HG02884 (cell line): ENCODE measurements around the gene SMAD4.

Source experiments
- ATAC-seq: cut with Tn5 transposase; IDR thresholded peaks from one replicate; pipeline ENCODE4 v1.9.1; 2021; ENCODE audit warnings: mild to moderate bottlenecking, moderate library complexity; ENCODE audit not compliant: unreplicated experiment

SMAD4 gene

DNA sequence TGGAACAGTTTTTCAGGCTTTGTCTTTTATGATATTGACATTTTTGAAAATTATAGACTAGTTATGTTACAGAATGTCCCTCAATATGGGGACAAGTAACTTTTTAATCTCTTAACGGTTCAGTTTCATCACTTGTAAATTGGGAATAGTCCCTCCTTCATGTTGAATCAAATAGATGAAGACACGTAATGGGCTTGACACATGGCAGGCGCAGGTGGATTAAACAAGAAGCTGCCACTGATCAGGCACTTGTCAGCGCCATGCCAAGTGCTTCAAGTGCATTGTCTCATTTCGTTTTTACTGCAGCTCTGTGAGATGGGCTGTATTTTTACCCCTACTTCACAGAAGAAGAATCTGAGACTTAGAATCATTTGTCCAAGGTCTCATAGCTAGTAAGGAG lies 9.5 kb upstream of the SMAD4 start:
- ATAC-seq: no peak

DNA sequence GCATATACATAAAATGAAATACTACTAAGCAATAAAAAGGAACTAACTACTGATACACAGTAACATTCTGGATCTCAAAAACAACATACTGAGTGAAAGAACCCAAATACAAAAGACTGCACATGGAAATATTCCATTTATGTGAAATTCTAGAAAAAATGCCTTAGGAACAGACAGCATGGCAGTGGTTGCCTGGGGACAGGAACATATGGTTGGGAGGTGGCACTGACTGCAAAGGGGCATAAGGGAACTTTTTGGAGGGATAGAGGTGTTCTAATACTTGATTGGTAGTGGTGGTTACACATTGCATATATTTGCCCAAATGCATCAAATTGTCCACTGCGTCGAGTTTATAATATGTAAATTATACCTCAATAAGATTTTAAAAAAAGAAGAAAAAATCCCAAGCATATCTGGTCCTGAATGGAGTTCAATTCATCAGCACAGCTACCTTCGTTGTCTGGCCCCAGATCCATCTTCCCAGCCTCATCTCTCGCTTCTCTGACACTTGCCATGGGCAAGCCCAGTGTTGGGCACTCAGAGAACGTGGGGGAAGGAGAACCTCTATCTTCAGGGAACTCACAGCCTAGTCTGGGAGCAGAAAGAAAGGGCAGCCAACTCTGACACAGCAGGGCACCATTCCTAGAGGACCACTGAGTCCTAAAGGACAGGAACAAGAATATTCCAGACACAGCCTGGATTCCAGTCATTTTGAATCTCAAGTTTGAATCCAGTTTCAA lies 8.6 kb upstream of the SMAD4 start:
- ATAC-seq: no peak

DNA sequence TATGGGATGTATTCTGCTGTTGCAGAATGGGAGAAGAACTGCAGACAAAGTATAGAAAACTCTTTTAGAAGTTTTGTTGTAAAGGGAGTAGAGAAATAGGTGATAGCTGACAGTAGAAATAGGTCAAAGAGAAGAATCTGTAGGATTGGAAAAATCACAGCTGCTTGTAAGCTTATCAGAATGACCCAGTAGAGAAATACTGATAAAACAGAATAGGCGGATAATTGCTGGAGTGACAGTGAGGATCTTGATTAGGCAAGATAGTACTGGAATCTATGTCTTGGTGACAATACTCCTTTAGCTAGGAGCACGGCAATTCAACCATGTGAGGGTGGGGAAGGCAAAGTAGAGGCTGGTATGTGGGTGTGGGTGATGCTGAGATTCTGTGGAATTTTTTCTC lies 4.5 kb upstream of the SMAD4 start:
- no peak for ATAC-seq

DNA sequence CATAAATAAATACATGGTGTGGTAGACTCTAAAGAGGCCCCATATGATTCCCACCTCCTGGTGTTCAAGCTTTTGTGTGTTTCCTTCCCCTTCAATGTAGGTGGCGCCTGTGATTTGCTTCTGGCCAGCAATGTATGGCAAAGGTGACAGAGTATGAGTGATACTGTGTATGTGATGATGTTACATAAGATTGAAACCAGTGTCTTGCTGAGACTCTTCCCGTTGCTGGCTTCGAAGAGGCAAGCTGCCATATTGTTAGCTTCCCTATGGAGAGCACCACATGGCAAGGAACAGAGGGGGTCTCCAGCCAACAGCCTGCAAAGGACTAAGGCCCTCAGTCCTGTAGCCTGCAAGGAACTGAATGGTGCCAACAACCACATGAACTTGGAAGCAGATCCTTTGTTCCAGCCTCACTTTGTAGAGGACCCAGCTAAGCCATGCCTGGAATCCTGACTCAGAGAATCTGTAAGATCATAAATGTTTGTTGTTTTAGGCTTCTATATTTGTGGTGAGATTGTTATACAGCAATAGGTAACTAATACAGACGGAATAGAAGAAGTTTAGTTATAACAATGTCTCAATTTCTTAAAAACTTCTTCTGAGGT lies 1.7 kb upstream of the SMAD4 start:
- ATAC-seq: peak; percentile 28

DNA sequence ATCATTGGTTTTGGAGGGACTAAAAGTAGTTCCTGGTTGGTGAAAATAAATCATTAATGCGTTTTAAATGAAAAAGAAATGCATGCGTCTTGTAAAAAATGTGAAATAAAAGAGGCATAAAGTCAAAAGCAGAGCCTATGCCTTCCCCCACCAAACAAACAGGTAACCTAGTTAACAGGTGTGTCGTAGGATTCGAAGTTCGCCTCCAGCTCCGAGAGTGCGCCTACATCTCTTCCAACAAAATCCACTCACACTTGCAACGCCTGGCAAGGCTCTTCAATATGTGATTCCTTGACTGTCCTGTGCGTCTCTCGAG lies 677 bp upstream of the SMAD4 start:
- ATAC-seq: no peak

DNA sequence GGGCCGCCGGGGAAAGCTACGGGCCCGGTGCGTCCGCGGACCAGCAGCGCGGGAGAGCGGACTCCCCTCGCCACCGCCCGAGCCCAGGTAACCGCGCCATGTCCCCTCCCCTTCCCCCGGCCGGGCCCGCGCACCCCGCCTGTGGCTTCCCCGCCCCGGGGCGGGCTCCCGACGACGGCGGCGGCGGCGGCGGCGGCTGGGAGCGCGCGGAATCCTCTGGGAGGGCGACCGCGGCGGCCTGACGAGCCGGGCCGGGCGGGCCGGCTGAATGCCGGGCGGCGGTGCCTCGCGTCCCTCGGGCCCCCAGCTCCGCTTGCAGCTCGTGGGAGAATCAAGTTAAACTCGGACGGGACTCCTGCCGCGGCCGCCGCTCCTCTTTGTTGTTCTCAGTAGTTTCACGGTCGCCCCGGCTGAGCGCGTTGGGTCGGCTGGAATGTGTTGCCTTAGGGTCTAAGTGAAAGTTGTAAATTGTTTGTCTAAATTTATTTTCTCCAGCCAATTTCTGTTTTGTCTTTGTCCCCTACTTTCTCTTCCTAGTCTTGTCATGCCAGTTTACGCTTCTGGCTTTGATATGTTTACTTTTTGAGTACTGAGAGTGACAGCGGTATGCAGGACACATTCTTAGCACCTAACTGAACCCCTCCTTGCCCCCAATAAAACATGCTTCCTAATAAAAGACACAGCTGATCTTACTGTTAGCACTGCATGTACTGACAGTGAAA lies 685 bp downstream of the SMAD4 start:
- peak; percentile 43 for ATAC-seq

DNA sequence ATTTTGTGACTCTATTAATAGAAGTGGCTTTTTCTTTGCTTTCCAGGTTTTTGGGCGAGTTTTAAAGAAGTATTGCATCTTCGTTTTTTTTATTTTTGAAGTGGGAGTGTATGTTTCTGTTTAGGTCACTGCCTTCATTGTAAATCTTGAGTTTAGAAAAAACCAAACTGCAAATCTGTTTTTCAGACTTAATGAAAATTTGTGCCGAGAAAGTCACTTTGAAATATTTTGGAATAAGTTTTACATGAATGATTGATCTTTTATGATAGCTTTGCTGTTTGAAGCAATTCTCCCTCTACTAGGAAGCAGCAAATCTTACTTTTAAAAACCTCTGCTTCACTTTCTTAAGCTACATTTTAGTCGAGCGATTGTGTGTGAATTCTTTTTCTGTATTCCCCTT lies 2.2 kb downstream of the SMAD4 start:
- ATAC-seq: no peak

DNA sequence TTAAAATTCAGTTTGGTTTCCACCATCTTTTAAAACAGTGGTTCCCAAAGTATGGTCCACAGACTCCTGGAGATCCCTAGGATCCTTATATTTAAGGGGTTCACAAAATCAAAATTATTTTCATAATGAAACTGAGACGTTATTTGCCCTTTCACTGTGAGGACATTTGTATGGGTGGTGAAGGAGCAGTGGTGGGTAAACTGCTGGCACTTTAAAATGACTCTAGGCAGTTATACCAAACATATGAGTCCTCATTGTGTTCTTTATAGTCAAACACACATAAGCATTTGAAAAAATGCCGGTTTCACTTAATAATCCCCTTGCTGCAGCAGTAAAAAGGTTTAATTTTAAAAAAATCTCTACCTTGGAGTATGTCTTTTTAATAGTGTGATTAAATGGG lies 7.2 kb downstream of the SMAD4 start:
- ATAC-seq: no peak

DNA sequence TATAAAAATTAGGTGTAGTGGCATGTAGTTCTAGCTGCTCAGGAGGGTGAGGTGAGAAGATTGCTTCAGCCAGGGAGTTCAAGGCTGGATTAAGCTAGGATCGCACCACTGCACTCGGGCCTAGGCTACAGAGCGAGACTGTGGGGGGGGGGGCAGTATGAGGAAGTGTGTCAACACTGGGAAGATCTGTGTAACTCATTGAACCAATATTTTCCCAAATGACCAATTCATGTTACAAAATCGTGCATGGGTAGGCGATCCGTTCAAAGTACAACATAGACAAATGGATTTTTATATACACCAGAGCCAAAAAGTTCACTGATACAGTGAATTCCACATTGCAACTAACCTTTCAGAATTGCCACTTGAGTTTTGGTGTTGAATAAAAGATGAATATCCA lies 8.1 kb downstream of the SMAD4 start:
- no peak for ATAC-seq

DNA sequence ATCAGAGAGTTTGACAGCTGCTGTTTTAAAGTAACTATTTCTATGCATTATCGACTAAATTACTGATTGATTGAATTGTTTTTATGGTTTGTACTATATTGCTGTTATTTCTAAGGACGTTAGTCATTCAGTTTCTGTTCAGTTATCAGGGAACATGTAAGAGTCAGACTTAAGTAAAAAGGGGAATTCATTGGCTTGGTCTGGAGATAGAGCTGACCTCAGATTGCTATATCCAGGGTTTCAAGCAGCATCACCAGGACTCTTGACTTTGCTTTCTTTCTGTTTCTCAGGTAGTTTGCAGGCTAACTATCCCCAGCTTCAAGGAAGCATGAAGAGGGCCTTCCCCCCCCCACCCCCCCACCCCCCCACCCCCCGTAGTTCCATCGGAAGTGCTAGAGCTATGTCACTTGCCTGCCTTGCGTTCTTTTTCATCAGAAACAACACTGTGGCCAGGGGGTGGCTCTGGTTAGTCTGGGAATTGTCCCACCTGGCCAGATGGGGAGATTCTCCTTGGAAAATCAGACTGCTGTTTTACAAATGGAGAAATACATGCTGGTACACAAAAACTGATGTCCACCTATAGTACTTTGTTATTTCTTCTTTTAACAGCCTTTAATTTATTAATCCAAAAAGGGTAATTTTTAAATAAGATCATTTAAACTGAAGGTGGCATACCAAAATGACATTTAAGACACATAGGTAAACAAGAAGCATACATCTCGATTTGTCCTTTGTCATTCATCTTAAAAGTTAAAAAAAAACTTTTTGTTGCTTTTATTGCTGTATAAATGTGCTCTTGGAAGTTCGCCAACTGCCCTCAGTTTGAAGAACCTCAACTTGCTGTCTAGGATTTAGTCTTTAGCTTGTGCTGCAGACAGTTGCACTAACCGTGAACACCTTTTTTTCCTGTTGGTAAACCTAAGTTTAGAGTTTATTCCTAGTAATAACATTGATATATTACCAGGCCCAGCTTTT lies 9.4 kb downstream of the SMAD4 start:
- ATAC-seq: peak; percentile 67

DNA sequence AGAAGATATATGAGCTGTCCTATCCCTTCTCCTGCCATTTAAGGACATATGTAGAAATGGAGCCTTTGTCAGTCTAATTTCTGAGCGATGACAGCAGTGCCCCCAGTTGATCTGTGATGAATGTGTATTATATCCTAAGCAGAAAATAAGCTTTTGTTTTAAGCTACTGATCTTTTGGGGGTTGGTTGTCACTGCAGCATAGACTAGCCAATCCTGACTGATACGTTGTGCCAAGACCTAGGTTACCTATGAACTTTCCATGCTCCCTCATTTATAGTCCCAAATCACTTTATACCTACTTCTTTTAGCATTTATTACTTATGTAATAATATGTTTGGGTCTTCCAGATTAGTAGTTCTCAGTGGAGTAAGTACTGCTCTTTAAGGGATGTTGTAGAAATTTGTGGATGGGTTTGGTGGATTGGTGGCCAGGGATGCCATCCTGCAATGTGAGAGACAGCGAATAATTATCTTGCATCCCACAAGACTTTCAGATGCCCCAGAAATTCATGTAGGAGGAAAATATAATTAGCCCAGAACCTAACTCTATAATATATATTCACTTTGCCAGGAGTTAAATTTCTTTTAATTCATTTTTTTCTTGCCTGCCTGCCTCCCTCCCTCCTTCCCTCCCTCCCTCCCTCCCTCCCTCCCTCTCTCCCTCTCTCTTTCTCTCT lies 11.8 kb downstream of the SMAD4 start:
- ATAC-seq: no peak

DNA sequence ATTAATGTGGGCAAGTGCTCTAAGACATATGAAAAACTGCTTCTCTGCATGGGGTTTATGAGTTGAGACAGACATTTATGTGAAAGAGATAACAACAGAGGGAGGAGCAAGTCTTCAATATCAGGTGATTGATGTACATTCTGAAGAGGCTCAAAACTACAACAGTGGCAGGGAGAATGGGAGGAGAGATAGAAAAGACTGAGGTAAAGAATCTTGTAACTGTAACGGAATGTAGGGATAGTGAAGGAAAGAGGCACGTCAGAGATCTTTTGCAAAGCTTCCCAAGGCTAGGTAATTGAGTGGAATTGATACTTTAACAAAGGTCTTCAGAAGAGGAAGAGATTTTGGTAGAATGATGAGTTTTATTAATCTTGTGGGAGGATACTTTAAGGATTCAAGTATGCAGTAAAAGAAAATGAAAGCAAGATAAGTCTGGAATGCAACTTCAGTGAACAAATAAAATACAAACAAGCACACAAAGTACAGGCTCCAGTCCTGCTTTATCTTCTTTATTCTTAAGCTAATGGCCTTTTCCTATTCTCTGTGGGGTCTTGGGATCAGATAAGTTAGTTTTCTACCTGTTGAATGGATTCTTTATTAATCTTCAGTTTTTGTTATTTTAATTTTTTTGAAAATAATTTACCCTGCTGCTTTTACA lies 15.0 kb downstream of the SMAD4 start:
- ATAC-seq: no peak

DNA sequence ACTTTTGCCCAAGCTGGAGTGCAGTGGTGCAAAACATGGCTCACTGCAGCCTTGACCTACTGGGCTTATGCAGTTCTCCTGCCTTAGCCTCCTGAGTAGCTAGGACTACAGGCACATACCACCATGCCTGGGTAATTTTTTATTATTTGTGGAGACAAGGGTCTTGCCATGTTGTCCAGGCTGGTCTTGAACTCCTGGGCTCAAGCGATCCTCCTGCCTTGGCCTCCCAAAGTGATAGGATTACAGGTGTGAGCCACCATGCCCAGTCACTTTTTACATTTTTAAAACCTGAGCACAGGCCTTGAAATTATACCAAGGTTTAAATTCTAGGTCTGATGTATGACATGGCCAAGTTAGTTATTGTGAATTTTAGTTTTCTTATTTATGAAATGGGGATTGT lies 18.2 kb downstream of the SMAD4 start:
- ATAC-seq: no peak

DNA sequence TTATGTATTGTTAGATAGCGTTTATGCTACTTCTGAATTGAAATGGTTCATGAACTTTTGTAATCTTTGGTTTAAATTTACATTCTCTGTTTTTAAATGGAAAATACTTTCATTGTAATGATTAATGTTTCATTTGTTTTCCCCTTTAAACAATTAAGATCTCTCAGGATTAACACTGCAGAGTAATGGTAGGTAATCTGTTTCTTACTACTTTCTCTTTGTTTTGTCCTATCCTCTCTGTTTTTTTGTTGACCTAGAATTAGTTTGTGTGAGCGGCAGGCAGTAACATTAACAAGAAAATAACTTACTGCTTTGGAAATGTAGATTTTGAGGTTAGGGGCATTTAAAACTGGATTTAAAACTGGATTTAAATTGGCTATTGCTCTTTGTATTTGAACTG lies 19.1 kb downstream of the SMAD4 start:
- no peak for ATAC-seq

DNA sequence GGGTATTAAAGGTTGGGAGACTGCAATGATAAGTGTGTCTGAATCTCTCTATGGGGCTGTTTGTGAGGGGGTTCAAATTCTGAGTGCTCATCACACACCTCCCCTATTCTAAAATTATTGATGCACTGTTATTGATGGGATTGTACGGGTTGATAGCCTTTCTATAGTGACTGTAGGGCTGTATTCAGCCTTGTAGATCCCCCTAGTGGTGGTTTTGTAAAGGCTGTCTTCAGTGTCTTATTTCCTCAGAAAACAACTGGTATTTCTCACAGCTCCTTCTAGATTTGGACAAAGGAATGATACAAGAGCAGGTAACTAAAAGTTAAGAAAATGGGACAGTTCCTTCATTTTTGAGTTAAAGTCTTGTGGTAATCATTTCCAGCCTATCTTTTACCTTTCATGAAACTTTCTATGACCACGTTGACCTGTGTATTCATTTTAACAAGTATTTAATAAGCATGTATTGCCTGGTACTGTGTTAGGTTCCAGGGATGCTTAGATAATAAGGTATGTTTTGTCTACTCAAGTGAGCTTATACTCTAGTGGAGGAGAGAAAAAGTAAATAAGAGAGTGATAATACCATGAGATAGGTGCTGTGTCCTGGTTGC lies 21.2 kb downstream of the SMAD4 start:
- peak; percentile 87 for ATAC-seq

DNA sequence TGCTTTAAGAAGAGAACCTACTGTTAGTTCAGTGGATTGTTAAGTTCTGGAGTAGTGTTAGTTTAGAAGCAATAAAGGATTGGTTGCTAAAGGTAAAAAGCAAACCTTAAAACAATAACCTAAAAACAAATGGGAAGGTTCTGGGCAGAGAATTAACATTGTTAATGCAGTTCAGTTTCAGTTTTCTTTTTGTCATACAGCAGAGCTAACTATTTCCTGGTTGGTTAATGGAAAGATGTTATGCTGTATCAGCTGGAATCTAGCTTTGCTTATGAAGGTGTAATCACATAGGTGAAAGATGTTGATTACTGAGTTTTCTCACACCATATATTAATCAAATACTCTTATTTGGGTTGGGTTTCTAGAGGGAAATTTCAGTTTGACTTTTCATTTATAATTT lies 23.8 kb downstream of the SMAD4 start:
- peak; percentile 62 for ATAC-seq

DNA sequence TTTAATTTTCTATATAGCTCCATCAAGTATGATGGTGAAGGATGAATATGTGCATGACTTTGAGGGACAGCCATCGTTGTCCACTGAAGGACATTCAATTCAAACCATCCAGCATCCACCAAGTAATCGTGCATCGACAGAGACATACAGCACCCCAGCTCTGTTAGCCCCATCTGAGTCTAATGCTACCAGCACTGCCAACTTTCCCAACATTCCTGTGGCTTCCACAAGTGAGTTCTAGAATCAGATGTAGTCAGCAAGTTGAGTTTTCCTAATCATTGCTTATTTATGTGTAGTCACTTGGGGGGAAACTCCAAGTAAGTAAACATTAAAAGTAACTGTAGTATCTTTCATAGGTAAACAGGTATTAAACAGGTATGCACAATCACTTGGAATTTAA lies 24.8 kb downstream of the SMAD4 start:
- ATAC-seq: no peak

DNA sequence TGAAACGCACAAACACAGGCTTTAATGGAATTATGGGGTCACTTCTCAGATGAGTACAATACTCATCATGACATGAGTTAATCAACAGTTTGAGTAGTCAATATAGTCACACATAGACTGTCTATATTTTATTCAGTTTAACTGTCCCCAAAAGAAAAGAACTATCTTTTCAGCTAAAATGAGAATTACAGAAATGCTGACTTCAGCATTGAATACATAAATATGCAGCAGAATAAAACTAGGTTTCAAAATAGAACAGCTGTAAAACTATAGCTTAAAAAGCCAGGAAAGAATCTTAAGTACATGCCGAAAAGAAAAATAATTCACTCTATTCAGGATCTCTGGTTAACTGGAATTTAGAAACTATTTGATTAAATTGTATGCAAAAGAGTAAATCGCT lies 30.0 kb downstream of the SMAD4 start:
- no peak for ATAC-seq

DNA sequence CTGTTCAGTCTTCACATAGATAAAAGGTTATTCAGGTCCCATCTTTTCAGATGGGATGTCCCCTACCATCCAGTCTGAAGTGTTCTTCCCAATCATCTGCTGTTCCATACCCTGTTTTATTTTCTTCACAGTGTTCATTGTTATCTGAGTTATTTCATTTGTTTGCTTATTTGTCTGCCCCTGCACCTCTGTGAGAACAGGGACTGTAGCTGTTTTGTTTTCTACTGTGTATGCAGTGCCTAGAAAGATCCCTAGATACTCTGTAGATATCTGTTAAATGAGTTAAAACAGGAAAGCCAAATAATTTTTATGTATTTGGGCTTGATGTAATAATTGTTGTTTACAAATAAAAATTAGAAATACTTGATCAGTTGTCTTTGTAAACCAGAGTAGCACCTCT lies 34.2 kb downstream of the SMAD4 start:
- no peak for ATAC-seq

DNA sequence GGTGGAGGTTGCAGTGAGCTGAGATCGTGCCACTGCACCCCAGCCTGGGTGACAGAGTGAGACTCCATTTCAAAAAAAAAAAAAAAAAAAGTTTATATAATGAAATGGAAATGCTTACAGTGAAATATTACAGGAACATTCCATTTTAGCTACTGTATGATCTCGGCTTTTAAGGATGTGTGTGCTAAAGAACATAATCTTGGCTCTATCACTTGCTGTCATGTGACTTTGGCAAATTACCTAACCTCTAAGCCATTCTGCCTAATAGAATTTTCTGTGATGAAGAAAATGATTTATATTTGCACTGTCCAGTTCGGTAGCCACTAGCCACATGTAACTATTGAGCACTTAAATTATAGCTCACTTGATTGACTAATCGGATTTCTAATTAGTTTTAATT lies 36.3 kb downstream of the SMAD4 start:
- no peak for ATAC-seq
